ENCODE results near the gene TBC1D9. TPM values are rescaled to one million over a fixed set of nuclear protein-coding genes. Genes with fewer than 3 reads are reported as not detected.

TBC1D9 gene
- total RNA-seq (10 to 100 TPM; 47.6 to 98.1 TPM), polyA plus RNA-seq (ENCODE audit: insufficient read length in 2 of 2) (10 to 100 TPM; 48.3 to 60.2 TPM)
- long read RNA-seq, donor 1, full-length matches to known transcripts = 5 of 16 reads
- long read RNA-seq, donor 1, partial matches to known transcripts = 11 of 16 reads
- long read RNA-seq, donor 1, other reads (novel, unspliced or antisense) = 0 of 16 reads
- long read RNA-seq, donor 2 = 0 reads
- long read RNA-seq, donor 3, full-length matches to known transcripts = 1 of 1 reads
- long read RNA-seq, donor 3, partial matches to known transcripts = 0 of 1 reads
- long read RNA-seq, donor 3, other reads (novel, unspliced or antisense) = 0 of 1 reads
- long read RNA-seq, donor 4, full-length matches to known transcripts = 2 of 2 reads
- long read RNA-seq, donor 4, partial matches to known transcripts = 0 of 2 reads
- long read RNA-seq, donor 4, other reads (novel, unspliced or antisense) = 0 of 2 reads

DNA sequence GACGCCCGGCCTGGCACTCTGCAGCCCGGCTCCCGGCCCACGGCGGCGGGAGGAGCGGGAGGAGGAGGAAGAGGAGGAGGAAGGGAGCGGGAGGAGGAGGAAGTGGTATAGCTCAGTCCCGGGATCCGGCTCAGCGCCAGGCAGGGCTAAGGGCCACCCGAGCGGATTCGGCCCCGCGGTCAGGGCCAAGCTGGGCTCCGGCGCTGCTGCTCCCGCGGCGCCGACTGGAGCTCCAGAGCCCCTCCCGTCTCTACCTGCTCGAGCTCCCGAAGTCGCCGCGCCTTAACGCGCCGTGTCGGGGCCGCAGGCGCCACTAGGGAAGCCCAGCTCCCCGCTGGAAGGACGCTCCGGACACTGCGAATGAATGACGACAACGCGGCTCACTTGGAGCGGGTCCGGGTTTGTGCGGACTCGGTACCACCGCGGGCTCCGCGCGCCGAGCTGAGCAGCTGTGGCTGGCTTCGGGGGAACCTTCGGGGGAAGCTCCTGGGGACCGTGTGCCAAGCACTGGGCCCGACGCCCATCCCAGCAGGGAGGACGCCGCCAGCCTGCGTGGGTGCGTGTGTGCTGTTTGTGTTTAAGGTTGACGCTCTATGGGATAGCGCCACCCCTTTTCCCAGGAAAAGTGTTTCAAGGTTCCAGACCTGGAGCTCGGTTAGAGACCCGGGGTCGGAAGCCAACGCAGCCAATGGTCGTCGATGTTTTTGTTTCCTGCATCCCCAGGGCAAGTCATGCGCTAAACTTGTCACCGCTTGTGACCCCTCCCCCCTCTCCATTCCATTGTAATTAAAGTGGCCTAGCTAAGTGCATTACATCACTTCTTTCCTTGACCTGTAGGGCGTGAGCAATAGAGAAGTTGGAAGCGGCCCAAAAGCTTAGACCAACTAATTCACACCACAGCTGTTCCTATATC lies at the start of gene TBC1D9:
TSS of gene TBC1D9 (minus strand) at position 67 of the 913 bp plus-strand sequence. CDS start 340 bp downstream, outside the sequence.
- H3K27me3 ChIP-seq (ENCODE audit: control insufficient read depth, insufficient read depth, low read length) = no peaks in the 10 kb centered on the region
- peak within 1 kb of the TSS; percentile 93 for H3K27ac ChIP-seq (ENCODE audit: low read depth, low read length)
- under 1% methylated on average over 71 of the region's 73 CpGs for WGBS (ENCODE audit: insufficient coverage)
- H3K4me1 ChIP-seq (ENCODE audit: control insufficient read depth, insufficient read depth, low read length) = peaks cover 5% of the 10 kb centered on the region
- peak within 1 kb of the TSS; percentile 81 for H3K4me3 ChIP-seq (ENCODE audit: low read depth, low read length)
- no peaks in the 10 kb centered on the region for H3K36me3 ChIP-seq (ENCODE audit: control insufficient read depth, insufficient read depth, low read length)
- peak; percentile 57 to 94 (median 68) for DNase-seq (ENCODE audit: low read depth in 4 of 6, low spot score in 6 of 6)
- H3K9me3 ChIP-seq (ENCODE audit: control insufficient read depth, insufficient read depth, low read length) = peaks cover 2% of the 10 kb centered on the region

GRCh38 chr4:140805293-140805692 lies 49.1 kb upstream of the TBC1D9 start:
- no peaks in the 10 kb centered on the region for H3K36me3 ChIP-seq (ENCODE audit: control insufficient read depth, insufficient read depth, low read length)
- DNase-seq (ENCODE audit: low read depth in 4 of 6, low spot score in 6 of 6) = no peak
- no peaks in the 10 kb centered on the region for H3K9me3 ChIP-seq (ENCODE audit: control insufficient read depth, insufficient read depth, low read length)
- no peak overlapping the region for H3K4me3 ChIP-seq (ENCODE audit: low read depth, low read length)
- no peaks in the 10 kb centered on the region for H3K4me1 ChIP-seq (ENCODE audit: control insufficient read depth, insufficient read depth, low read length)
- H3K27me3 ChIP-seq (ENCODE audit: control insufficient read depth, insufficient read depth, low read length) = no peaks in the 10 kb centered on the region
- H3K27ac ChIP-seq (ENCODE audit: low read depth, low read length) = no peak overlapping the region

- whole genome bisulfite sequencing (ENCODE audit: insufficient coverage) = 100% methylated on average over 1 of the region's 5 CpGs
- DNase-seq (ENCODE audit: low read depth in 4 of 6, low spot score in 6 of 6) = no peak
- no peaks in the 10 kb centered on the region for H3K27me3 ChIP-seq (ENCODE audit: control insufficient read depth, insufficient read depth, low read length)
- no peaks in the 10 kb centered on the region for H3K36me3 ChIP-seq (ENCODE audit: control insufficient read depth, insufficient read depth, low read length)
- H3K4me1 ChIP-seq (ENCODE audit: control insufficient read depth, insufficient read depth, low read length) = no peaks in the 10 kb centered on the region
- H3K9me3 ChIP-seq (ENCODE audit: control insufficient read depth, insufficient read depth, low read length) = no peaks in the 10 kb centered on the region
- no peak overlapping the region for H3K4me3 ChIP-seq (ENCODE audit: low read depth, low read length)
- H3K27ac ChIP-seq (ENCODE audit: low read depth, low read length) = no peak overlapping the region
Observed at GRCh38 chr4:140802591-140802990, 46.4 kb upstream of the TBC1D9 start.

DNA sequence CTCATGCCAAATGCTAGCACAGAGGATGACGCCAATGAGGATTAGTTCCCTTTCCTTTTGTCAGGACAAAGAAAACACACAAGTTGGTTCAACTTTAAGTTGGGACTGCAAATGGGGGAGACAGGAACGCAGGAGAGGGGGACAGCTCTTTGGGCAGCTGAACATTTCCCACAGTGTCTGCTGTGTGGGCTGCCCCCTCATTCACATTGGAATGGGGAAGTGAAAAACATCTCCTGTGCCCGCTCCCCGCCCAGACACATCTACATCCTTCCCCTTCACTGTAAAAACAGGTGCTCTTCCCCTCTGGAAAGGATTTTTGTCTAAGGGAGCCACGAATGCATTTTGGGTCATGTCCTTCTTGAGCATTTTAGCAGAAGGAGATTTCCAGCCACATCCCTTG lies 44.5 kb upstream of the TBC1D9 start:
- H3K27me3 ChIP-seq (ENCODE audit: control insufficient read depth, insufficient read depth, low read length) = no peaks in the 10 kb centered on the region
- no peak overlapping the region for H3K27ac ChIP-seq (ENCODE audit: low read depth, low read length)
- no peak overlapping the region for H3K4me3 ChIP-seq (ENCODE audit: low read depth, low read length)
- no peaks in the 10 kb centered on the region for H3K4me1 ChIP-seq (ENCODE audit: control insufficient read depth, insufficient read depth, low read length)
- 73% methylated on average over 2 of the region's 5 CpGs for WGBS (ENCODE audit: insufficient coverage)
- no peaks in the 10 kb centered on the region for H3K36me3 ChIP-seq (ENCODE audit: control insufficient read depth, insufficient read depth, low read length)
- no peaks in the 10 kb centered on the region for H3K9me3 ChIP-seq (ENCODE audit: control insufficient read depth, insufficient read depth, low read length)
- no peak for DNase-seq (ENCODE audit: low read depth in 4 of 6, low spot score in 6 of 6)

- H3K4me3 ChIP-seq (ENCODE audit: low read depth, low read length) = no peak overlapping the region
- no peaks in the 10 kb centered on the region for H3K27me3 ChIP-seq (ENCODE audit: control insufficient read depth, insufficient read depth, low read length)
- 67% methylated on average over 5 of the region's 5 CpGs for WGBS (ENCODE audit: insufficient coverage)
- no peak overlapping the region for H3K27ac ChIP-seq (ENCODE audit: low read depth, low read length)
- H3K9me3 ChIP-seq (ENCODE audit: control insufficient read depth, insufficient read depth, low read length) = no peaks in the 10 kb centered on the region
- no peaks in the 10 kb centered on the region for H3K36me3 ChIP-seq (ENCODE audit: control insufficient read depth, insufficient read depth, low read length)
- H3K4me1 ChIP-seq (ENCODE audit: control insufficient read depth, insufficient read depth, low read length) = no peaks in the 10 kb centered on the region
- no peak for DNase-seq (ENCODE audit: low read depth in 4 of 6, low spot score in 6 of 6)
Observed at GRCh38 chr4:140799686-140800225, 43.6 kb upstream of the TBC1D9 start.

DNA sequence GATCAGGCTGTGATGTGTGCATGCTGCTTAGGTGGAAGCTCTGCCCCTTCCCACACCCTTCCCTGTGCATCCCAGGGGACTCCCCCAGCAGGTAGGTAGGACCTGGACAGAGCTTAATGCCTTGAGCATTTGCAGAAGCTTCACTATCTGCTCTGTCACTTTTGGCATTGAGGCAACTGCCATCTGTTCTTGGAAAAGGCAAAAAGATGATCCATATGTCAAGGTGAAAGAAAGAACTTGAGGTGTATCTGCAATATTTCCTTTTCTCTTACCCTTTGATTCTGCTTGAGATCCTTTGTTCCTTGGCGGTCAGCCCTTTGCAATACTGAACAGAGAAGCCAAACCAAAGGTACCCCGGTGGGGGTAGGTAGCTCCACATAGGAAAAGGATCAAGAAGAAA lies 37.1 kb upstream of the TBC1D9 start:
- Histone ChIP-seq H3K27ac (ENCODE audit: low read depth, low read length) (no peak overlapping the region), H3K4me3 (ENCODE audit: low read depth, low read length) (no peak overlapping the region), H3K36me3 (ENCODE audit: control insufficient read depth, insufficient read depth, low read length) (no peaks in the 10 kb centered on the region), H3K9me3 (ENCODE audit: control insufficient read depth, insufficient read depth, low read length) (no peaks in the 10 kb centered on the region), H3K4me1 (ENCODE audit: control insufficient read depth, insufficient read depth, low read length) (no peaks in the 10 kb centered on the region), H3K27me3 (ENCODE audit: control insufficient read depth, insufficient read depth, low read length) (no peaks in the 10 kb centered on the region)
- DNase-seq (ENCODE audit: low read depth in 4 of 6, low spot score in 6 of 6) = peak in 1 of 6 donors; percentile 32
- 100% methylated on average over 2 of the region's 2 CpGs for WGBS (ENCODE audit: insufficient coverage)

DNA sequence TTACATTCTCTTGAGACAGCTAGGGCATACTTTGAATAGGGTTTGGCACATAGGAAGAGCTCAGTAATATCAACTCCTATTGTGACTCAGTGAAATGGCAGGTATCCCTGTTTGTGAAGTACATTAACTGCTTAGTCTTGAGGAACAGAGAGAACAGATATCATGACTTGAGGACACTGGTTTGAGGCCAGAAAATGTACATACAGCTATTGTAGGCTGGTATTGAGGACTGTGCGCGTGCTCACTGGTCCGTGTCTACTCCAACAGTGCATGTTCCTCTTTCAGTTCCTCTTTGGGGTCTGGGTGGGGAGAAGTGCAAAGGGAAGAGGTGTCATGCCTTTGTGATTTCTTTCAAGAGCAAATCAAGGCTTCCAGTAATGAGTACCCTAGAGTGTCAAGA lies 34.6 kb upstream of the TBC1D9 start:
- Histone ChIP-seq H3K27ac (ENCODE audit: low read depth, low read length) (no peak overlapping the region), H3K4me1 (ENCODE audit: control insufficient read depth, insufficient read depth, low read length) (no peaks in the 10 kb centered on the region), H3K9me3 (ENCODE audit: control insufficient read depth, insufficient read depth, low read length) (no peaks in the 10 kb centered on the region), H3K27me3 (ENCODE audit: control insufficient read depth, insufficient read depth, low read length) (no peaks in the 10 kb centered on the region), H3K36me3 (ENCODE audit: control insufficient read depth, insufficient read depth, low read length) (no peaks in the 10 kb centered on the region), H3K4me3 (ENCODE audit: low read depth, low read length) (no peak overlapping the region)
- peak in 1 of 6 donors; percentile 15 for DNase-seq (ENCODE audit: low read depth in 4 of 6, low spot score in 6 of 6)
- 100% methylated on average over 3 of the region's 3 CpGs for WGBS (ENCODE audit: insufficient coverage)

DNA sequence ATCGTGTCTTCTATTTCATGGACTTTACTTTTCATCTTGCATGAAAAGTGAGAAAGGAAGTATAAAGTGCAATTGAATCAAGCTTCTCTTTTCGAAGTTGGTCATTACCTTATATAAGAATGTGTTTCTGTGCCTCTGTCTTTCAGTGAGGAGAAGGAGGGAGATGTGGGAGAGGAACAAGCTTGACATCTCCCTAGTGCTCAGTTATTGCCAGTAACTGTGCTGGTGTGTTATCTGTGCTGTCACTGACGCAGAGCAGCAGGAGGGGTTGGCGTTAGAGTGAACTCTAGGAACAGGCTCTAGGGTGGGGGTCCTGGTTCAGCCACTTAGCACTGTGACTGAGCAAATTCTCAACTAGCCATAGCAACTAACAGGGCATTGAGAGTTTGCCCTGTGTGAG lies 34.0 kb upstream of the TBC1D9 start:
- H3K36me3 ChIP-seq (ENCODE audit: control insufficient read depth, insufficient read depth, low read length) = no peaks in the 10 kb centered on the region
- WGBS (ENCODE audit: insufficient coverage) = 83% methylated on average over 1 of the region's 4 CpGs
- H3K4me1 ChIP-seq (ENCODE audit: control insufficient read depth, insufficient read depth, low read length) = no peaks in the 10 kb centered on the region
- peak in 1 of 6 donors; percentile 15 for DNase-seq (ENCODE audit: low read depth in 4 of 6, low spot score in 6 of 6)
- no peaks in the 10 kb centered on the region for H3K27me3 ChIP-seq (ENCODE audit: control insufficient read depth, insufficient read depth, low read length)
- no peaks in the 10 kb centered on the region for H3K9me3 ChIP-seq (ENCODE audit: control insufficient read depth, insufficient read depth, low read length)
- H3K27ac ChIP-seq (ENCODE audit: low read depth, low read length) = no peak overlapping the region
- H3K4me3 ChIP-seq (ENCODE audit: low read depth, low read length) = no peak overlapping the region

DNA sequence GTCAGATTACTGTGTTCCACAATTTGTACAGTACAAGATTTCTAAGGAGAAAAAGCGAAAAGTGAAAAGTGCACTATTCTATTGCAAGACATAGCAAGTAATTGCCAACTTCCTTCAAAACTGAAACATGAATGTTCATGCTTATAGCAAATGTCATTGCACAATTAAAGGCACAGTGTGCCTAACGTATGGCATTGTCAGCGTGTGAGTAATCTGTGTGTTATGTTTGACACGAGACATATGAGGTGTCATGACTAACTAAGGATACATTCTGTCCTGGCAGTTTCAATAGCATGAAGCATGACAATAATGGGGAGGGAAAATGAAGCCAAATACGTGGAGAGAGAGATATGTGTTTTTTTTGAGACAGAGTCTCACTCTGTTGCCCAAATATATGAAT lies 33.6 kb upstream of the TBC1D9 start:
- Histone ChIP-seq H3K27me3 (ENCODE audit: control insufficient read depth, insufficient read depth, low read length) (no peaks in the 10 kb centered on the region), H3K4me1 (ENCODE audit: control insufficient read depth, insufficient read depth, low read length) (no peaks in the 10 kb centered on the region), H3K4me3 (ENCODE audit: low read depth, low read length) (no peak overlapping the region), H3K36me3 (ENCODE audit: control insufficient read depth, insufficient read depth, low read length) (no peaks in the 10 kb centered on the region), H3K9me3 (ENCODE audit: control insufficient read depth, insufficient read depth, low read length) (no peaks in the 10 kb centered on the region), H3K27ac (ENCODE audit: low read depth, low read length) (no peak overlapping the region)
- DNase-seq (ENCODE audit: low read depth in 4 of 6, low spot score in 6 of 6) = peak in 1 of 6 donors; percentile 54
- 88% methylated on average over 3 of the region's 5 CpGs for WGBS (ENCODE audit: insufficient coverage)

Data from spinal cord (tissue), 10 donors.